COR-L47 (cell line): ENCODE results near the gene SKP1.

ENCODE experiments used
- DNase-seq: peaks from one replicate; lab custom pipeline; 2025; lab: John Stamatoyannopoulos, UW

The SKP1 gene

DNA sequence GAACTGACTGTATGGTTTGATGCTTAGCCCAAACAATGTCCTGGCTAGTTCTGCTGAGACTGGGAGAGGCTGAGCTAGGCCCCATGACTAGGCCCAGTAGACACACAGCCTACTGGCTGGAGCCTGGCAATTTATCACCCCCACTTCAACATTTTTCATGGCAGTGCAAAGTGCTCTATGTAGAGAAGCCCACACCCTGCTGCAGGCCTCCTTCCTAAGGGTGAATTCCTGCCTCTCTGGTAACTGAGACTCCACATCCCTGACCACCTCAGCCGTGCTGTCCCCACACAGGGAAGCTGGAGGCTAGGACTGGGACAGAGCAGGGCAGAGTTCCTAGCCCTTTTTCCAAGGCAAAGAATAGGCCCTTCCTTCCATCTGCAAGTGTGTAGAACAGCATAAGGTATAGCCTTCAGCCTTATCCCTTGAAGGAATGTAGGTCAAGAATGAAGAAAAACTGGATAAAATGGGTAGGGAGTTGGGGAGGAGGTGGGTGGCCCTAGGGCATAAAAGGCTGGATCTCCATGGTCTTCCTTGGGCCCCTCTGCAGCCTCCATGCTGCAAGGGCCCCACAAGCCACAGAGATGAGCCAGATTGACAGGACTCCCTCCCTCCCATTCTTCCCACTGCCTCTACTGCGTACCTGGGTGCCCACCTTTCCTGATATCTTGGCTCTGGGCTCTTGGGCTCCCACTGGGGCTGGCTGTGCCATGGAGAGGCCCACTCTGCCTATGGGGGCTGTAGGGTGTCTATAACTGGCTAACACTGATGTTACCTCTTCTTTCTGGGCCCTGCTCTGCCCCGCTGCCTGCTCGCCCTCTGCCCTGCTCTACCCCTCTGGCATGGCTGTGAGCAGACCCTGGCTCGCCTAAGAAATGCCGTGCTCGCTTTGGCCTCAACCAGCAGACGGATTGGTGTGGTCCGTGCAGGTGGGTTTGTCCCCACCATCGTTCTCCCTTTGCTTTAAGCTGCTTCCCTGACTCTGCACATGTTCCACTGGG is 32.5 kb downstream of the SKP1 start:
- DNase-seq = no peak

DNA sequence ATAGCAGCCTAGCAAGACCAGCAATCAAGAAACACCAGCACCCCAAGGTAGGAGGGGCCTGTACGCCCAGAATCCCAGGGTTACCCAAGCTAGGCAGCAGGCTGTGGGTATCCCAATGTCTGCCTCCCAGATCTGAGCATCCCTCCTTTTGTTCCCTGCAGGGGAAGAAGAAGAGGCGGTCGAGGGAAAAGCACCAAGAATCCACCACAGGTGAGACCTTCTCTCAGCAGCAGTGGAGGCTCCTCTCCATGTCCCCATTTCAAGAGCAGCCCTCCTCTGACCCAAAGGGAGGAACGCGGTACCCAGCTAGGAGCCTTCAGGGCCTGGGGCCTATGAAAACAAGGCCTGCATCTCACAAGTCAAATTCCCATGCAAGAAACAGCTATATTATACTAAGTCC is 33.3 kb downstream of the SKP1 start:
- no peak for DNase-seq

DNA sequence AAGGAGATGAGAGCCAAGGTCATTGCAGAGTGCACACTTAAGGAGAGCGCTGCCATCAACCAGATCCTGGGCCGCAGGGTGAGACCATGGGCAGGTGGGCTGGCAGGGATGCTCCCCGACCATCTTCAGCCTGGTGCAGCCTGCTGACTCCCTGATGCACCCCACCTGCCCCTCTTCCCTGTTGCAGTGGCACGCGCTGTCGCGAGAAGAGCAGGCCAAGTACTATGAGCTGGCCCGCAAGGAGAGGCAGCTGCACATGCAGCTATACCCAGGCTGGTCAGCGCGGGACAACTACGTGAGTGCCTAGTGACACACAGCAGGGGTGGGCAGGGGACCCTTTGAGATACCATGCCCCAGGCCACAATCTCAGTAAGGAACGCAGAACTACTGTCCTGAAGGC is 33.9 kb downstream of the SKP1 start:
- DNase-seq = no peak

DNA sequence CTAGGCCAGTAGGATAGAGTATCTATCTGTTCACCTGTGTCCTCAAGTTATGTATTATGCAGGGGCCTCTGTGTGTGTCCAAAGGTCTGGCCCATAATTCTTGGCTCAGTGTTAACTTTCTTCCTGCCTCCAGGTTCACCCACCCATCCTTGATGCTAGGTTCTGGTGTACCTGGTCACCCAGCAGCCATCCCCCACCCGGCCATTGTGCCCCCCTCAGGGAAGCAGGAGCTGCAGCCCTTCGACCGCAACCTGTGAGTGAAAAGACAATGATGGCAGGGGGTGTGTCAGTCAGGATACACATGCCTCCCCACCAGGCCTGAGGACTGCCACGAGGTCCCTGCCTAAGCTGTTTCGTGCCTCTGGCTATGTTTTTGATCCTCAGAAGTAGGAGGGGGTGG is 34.7 kb downstream of the SKP1 start:
- DNase-seq = no peak

DNA sequence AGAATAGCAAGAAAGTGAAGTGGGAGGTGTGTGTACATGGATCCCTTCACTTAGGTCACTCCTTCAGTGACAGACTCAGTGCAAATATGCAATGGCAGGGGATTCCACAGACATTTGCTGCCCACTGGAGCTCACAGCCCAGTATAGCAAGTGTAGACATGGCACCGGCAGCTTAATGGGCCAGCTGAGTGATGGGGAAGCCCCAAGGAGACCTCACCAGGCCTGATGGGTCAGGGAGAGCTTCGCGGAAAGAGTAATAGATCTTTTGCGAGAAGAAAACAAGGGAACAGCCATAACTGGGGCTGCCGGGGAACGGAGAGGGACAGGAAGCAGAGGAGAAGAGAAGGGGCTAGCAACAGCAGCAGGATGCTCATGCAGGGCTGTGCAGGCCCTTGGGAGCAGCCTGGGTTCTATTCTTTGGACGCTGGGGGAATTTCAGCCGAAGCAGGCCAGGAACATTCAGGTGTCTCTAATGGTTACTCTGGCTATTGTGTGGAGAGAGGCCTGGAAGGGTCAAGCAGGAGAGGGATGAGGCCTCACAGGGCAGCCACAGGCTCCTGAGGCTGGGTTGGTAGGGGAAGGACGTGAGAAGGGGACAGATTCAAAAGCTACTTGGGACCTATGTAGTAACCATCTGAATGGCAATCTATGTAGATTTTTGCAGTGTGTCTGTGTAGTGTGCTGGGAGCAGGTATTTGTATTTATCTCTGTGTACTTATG is 35.3 kb downstream of the SKP1 start:
- DNase-seq = no peak

DNA sequence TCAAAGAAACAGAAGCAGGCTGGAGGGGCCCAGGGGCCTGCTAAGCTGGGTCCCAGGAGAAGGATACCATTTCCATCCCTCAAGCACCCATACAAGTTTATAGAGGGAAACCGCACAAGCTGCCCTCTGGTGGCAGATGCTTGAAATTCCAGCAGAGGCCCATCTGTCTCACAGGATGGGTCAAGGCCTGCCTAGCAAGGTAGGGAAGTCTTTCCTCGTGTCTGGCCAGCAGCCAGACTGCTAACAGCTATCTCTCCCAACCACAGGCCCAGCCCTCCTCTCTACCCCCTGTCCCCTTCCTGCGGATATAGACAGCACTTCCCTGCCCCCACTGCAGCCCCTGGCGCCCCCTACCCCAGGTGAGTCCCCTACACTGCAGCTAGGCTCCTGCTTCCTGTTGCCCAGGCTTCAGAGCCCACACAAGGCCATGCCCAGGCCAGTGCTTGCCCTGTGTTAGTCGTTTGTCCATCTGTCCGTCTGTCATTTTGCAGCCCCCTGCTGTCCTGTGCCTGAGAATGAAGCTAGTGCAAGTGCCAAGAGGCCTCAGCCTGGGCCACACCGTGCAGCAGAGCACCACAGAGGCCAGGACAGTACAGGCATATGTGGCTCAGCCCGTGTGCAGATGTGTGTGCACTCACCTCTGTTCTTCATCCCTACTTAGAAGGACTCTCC is 36.1 kb downstream of the SKP1 start:
- peak; percentile 73 for DNase-seq

DNA sequence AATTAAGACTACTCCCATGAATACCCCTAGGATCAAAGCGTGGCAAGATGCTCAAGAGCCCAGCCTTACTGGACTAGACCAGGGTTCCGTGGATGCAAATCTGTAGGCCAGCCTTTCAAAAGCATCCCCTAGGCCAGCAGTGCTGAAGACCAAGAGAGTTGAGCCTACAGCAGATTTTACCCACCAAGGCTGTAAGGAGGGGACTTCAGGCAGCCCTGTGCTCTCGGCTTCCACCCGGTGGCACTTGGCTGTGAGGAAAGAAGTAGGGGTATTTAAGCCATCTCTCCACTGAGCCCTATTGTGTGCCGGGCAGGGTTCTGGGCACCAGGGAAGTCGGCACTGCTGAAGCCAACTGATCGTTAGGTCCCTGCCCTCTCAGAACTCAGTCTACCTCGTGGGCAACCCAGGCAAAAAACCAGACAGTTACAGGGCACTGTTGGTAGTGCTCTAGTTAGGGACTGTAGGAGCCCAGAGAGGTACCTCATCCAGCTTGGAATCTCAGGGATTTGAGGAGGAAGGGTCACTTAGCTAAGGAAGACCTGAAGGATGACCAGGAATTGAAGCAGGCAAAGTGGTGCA is 36.8 kb downstream of the SKP1 start:
- no peak for DNase-seq

DNA sequence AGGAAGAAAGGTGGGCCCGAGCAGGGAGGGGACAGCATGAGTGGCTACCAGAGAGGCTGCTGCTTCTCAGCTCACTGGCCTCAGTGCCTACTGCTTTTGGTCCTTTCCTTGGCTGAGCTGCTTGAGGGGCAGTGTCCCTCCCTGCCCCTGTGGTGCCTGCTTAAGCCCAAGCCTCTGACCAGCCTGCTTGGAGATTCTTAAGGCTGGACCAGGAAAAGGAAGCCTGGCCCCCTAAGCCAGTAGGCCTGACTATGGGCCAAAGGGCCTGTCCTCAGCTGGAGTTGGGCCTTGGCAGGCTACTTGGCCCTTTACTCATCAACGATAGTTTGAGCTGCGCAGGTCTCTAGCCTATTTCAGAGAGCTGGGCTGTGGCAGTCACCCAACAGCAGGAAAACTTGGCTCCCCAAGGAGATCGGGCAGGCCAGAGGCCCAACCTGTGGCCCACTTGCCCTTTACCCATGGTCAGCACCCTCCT is 37.3 kb downstream of the SKP1 start:
- no peak for DNase-seq

DNA sequence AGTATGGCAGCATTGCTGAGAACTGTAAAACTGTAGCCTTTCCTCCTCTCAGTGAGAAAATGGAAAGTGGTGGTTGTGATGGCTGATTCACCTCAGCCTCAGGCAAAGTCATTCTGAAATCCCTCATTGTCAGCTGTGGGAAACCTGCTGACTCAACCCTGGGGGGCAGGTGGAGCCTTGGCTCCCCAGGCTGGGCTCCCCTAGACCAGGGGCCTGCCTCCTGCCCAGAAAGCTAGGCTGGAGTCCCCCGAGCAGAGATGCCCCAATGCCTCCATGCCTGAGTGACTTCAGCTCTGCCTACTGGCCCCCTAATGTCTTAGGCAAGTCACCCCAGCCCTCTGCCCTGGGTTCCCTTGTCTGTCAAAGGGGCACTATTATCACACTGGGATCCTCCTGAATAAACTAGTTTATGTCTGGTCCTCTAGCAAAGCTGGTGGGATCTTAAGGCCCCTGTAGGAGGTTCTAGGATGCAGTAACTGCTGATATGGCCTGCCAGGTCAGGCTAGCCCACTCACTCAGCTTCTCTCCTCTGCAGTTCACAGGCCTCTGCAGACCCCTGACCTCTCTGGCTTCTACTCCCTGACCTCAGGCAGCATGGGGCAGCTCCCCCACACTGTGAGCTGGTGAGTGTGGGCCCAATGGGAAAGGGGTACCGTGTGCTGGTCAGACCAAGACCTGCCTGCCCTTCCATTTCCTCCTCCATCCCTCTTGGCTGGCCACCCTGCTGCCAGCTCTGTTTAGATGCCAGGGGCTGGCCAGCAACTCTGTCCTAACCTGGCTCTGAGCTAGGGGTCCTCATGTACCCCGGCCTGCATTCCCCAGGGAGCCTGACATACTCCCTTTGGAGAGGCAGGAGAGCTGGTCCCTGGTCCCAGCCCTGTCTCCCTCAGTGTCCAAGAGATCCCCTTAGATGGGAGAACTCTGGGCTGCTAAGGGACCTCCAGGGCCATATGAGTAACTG is 38.1 kb downstream of the SKP1 start:
- DNase-seq = no peak

DNA sequence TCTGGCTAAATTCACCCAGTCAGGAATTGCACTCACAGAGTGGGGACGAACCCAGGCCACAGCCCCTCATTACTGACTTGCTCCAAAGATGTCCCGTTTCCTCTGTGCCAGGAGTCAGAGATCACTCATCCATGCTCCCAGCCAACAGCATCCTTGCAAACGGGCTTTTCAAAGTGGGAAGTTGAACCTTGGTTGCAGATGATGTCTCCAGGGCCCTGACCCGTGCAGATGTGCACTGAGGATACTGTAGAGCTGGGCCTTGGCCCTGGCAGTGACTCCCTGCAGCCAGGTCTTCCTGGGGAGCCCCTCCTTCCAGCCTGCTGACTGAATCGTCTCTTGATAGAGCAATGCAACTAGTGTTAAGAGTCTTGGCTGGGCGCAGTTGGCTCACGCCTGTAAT is 40.0 kb downstream of the SKP1 start:
- no peak for DNase-seq

DNA sequence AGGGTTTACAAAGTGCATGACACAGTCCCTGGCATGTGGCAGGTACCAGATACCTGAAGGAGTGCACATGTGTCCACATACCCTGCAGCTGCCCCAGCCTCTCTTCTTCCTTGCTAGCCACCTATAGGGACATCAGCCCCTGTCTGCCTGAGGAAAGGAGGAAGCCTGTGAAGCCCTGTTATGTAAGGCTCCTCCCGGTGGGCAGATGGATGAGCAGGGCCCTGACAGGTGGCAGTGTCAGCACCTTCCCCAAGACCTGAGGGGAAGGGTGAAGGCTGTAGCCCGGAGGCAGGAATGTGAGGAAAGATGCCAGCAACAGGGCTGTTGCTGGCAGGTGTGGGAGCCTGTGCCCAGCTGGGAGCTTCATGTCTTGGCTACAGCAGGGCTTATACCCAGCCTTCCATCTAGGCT is 40.5 kb downstream of the SKP1 start:
- DNase-seq = no peak

DNA sequence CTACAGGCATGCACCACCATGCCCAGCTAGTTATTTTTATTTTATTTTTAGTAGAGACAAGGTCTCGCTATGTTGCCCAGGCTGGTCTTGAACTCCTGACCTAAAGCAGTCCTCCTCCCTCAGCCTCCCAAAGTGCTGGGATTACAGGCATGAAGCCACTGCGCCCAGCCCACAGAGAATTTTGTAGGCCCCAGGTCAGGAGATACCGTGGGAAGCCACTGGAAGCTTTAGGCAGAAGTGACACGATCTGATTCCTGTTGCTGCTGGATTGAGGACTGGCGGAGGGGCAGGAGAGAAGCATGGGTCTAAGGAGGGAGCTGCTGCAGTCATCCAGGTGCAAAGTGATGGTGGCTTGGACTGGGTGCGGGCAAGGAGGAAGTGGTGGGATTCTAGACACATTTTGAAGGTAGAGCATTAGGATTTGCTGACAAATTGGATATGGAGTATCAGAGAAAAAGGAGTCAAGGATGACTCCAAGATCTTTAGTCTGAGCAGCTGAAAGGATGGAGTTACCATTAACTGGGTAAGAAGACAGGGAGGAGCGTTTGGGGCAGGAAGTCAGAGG is 41.6 kb downstream of the SKP1 start:
- no peak for DNase-seq

DNA sequence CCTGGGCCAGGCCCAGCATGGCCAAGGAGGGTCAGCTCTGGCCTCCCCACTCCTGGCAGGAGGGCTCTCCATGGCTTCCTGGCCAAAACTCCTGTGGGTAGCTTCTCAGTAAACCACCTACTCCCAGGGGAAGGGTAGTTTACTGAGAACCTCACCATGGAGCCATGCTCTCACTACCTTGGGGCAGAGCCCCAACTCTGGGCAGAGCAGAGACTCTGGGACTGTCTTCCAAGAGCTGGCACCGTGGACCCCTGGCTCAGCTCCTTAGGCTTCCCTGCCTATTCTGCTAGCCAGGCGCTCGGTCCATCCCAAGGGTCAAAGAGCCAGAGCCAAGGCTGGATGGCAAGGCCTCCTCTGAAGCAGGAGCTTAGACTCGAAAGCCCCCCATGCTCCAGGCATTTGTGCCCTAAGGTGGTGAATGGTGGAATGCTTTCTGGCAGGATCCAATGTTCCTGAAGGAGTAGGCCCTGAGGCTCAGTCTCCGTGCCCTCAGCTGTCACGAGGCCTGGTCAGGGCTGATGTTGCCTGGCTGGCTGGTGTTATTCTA is 42.7 kb downstream of the SKP1 start:
- no peak for DNase-seq

DNA sequence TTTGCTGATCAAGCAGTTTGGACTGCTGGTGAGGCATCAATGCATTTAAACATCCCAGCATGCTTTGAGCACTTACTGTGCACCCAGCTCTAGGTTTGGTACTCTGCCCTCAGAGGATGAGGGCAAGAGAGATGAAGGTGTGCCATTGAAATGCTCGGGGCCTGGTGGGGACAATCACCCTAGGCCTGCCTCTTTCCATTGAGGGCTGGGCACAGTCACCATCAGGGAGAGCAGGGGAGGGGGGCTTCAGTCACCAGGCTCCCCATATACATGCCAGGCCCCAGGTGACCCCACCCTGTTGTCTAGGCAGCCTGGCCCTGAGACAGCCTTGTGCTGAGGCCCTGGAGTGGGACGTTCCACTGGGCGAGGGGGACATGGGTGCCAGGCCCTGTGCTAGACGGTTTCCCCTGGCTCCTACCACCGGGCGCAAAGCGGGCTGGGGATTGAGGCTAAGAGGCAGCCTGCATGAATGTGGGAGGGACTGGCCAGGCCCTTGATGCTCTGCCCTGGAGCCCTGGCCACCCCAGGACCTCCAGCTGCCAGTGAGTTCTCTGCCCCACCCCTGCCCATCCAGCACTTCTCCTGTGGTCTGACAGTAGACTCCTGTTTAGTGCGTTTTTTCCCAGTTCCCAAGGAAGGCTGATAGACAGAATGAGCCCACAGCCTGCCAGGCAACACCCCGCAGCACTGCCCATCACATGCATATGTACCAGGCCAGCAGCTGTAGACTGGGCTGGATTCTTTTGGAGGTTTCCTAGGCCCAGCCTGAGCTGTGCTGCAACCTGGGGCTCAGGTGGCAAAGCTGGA is 43.4 kb downstream of the SKP1 start:
- no peak for DNase-seq

DNA sequence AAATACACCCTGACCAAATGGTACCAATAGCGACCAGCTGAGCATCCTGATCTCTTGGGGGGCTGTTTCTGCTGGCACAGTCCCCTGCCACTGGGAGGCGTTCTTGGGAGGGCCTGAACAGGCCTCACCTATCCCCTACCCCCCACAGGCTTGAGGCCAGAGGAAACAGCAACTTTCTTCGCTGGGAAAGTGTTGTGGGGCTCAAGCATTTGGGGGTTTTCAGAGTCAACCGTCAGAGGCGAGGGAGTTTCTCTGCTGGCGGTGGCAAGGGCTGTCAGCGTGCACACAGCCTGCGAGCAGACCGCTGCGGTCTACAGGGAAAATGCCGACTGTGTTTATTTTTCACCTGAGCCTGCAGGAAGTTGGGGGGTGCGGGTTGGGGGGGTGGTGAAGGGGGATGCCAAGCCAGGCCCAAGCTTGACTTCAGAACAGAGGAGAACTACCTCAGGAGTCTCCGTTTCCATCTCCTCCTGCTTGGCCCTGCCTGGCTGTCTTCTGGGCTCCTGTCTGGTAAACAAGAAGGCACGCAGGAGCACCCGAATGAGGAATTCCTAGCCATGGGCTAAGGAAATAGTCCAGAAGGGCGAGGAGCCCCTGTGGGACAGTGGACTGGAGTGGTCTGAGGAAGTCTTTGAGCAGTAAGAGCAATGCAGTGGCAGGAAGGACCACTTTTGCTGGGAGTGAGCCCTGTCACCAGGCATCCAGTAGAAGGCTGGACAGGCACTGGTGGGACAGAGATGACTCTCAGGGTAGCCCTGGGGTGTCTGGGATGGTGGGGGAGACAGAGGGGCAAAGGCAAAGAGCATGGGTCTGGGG is 44.2 kb downstream of the SKP1 start:
- no peak for DNase-seq

DNA sequence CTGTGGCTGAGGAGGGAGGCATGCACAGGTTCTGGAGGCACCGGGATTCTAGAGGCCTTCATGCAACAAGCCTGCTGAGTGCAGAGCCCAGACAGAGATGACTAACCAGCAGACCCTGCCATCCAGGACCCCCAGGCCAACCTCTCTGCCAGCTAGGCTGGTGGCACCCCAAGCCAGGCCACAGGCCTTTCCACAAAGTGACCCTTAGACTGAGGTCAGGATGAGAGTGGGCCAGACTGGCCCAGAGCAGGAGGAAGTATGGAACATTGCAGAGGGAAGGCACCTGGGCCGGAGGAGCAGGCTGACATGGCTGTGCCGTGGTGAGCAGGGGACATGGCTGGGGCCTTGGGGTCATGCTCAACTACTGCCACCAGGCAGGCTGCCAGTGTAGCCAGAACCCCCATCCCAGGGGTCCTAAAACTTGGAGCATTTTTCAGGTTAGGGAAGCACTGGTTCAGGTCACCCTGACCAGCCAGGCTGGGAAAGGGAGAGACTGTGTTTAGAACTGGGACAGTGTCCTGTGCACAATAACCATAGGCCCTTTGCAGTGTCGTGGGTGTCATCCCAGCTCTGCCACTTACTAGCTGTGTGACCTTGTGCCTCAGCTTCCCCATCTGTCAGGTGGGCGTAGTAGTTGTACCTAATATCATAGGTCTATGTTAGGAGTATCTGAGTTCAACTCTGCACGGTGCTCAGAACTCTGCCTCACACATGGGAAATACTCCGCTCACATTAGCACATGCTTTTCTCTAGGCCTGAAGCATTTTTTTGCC is 45.0 kb downstream of the SKP1 start:
- no peak for DNase-seq

DNA sequence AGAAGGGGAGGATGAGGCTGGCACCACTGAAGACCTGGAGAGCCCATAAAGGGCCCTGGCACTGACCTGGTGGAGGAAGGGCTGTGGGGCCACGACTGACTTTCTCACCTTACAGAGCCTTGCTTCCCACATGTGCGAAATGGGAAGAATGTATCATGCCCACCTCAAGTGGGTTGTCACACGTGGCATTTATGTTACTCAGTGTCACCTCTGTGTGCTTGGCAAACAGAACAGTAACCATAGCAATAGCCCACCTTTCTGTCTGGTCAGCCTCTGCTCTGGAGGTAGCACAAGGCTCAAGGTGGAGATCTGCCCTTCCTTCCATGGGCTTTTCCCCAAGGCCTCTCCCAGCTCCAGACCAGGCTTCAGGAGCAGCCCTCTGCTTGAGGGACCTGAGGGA is 45.6 kb downstream of the SKP1 start:
- no peak for DNase-seq
